ENCODE measurements around the gene KRT9.

KRT9 gene

GRCh38 chr17:41529491-41529915 lies 42.4 kb downstream of the KRT9 start:
- DNase-seq (ENCODE audit: insufficient read length) (no peak), FAIRE-seq (no peak)
- TF ChIP-seq POLR2A (IDR thresholded peaks at IDR 0.05; ENCODE audit: low read depth, low read length) (no peak), TAF1 (IDR thresholded peaks at IDR 0.05; ENCODE audit: borderline replicate concordance, low read depth, low read length) (no peak)

GRCh38 chr17:41528959-41529353 lies 42.9 kb downstream of the KRT9 start:
- FAIRE-seq (no peak), DNase-seq (ENCODE audit: insufficient read length) (no peak)
- no peak for TF ChIP-seq TAF1 (IDR thresholded peaks at IDR 0.05; ENCODE audit: borderline replicate concordance, low read depth, low read length)
- no peak for TF ChIP-seq POLR2AphosphoS5 (IDR thresholded peaks at IDR 0.05; ENCODE audit: low read depth, low read length)
- no peak for TF ChIP-seq POLR2A (IDR thresholded peaks at IDR 0.05; ENCODE audit: low read depth, low read length)

GRCh38 chr17:41527063-41528023 lies 44.5 kb downstream of the KRT9 start:
- DNase-seq (ENCODE audit: insufficient read length) (no peak), FAIRE-seq (no peak)
- TF ChIP-seq POLR2A (IDR thresholded peaks at IDR 0.05; ENCODE audit: low read depth, low read length) (no peak), TAF1 (IDR thresholded peaks at IDR 0.05; ENCODE audit: borderline replicate concordance, low read depth, low read length) (no peak), POLR2AphosphoS5 (IDR thresholded peaks at IDR 0.05; ENCODE audit: low read depth, low read length) (no peak)

GRCh38 chr17:41524261-41524660 lies 47.6 kb downstream of the KRT9 start:
- DNase-seq (ENCODE audit: insufficient read length) (no peak), FAIRE-seq (no peak)
- TF ChIP-seq TAF1 (IDR thresholded peaks at IDR 0.05; ENCODE audit: borderline replicate concordance, low read depth, low read length): no peak
- no peak for TF ChIP-seq POLR2A (IDR thresholded peaks at IDR 0.05; ENCODE audit: low read depth, low read length)
- TF ChIP-seq POLR2AphosphoS5 (IDR thresholded peaks at IDR 0.05; ENCODE audit: low read depth, low read length): no peak

GRCh38 chr17:41523787-41524186 lies 48.1 kb downstream of the KRT9 start:
- TF ChIP-seq POLR2A (IDR thresholded peaks at IDR 0.05; ENCODE audit: low read depth, low read length) (no peak), POLR2AphosphoS5 (IDR thresholded peaks at IDR 0.05; ENCODE audit: low read depth, low read length) (no peak), TAF1 (IDR thresholded peaks at IDR 0.05; ENCODE audit: borderline replicate concordance, low read depth, low read length) (no peak)
- DNase-seq (ENCODE audit: insufficient read length): no peak
- no peak for FAIRE-seq

- FAIRE-seq (no peak), DNase-seq (ENCODE audit: insufficient read length) (no peak)
- TF ChIP-seq POLR2AphosphoS5 (IDR thresholded peaks at IDR 0.05; ENCODE audit: low read depth, low read length) (no peak), TAF1 (IDR thresholded peaks at IDR 0.05; ENCODE audit: borderline replicate concordance, low read depth, low read length) (no peak), POLR2A (IDR thresholded peaks at IDR 0.05; ENCODE audit: low read depth, low read length) (no peak)
Observed at GRCh38 chr17:41523225-41523593, 48.6 kb downstream of the KRT9 start.

GRCh38 chr17:41522301-41523224 lies 49.3 kb downstream of the KRT9 start:
- FAIRE-seq (no peak), DNase-seq (ENCODE audit: insufficient read length) (no peak)
- TF ChIP-seq TAF1 (IDR thresholded peaks at IDR 0.05; ENCODE audit: borderline replicate concordance, low read depth, low read length): no peak
- no peak for TF ChIP-seq POLR2AphosphoS5 (IDR thresholded peaks at IDR 0.05; ENCODE audit: low read depth, low read length)
- no peak for TF ChIP-seq POLR2A (IDR thresholded peaks at IDR 0.05; ENCODE audit: low read depth, low read length)

GRCh38 chr17:41521574-41522261 lies 50.1 kb downstream of the KRT9 start:
- TF ChIP-seq POLR2A (IDR thresholded peaks at IDR 0.05; ENCODE audit: low read depth, low read length) (no peak), TAF1 (IDR thresholded peaks at IDR 0.05; ENCODE audit: borderline replicate concordance, low read depth, low read length) (no peak), POLR2AphosphoS5 (IDR thresholded peaks at IDR 0.05; ENCODE audit: low read depth, low read length) (no peak)
- FAIRE-seq (no peak), DNase-seq (ENCODE audit: insufficient read length) (no peak)

- no peak for DNase-seq (ENCODE audit: insufficient read length)
- no peak for TF ChIP-seq POLR2A (IDR thresholded peaks at IDR 0.05; ENCODE audit: low read depth, low read length)
- no peak for TF ChIP-seq TAF1 (IDR thresholded peaks at IDR 0.05; ENCODE audit: borderline replicate concordance, low read depth, low read length)
- TF ChIP-seq POLR2AphosphoS5 (IDR thresholded peaks at IDR 0.05; ENCODE audit: low read depth, low read length): no peak
- FAIRE-seq: no peak
Observed at GRCh38 chr17:41520821-41521521, 50.9 kb downstream of the KRT9 start.

GRCh38 chr17:41519501-41520224 lies 52.2 kb downstream of the KRT9 start:
- no peak for FAIRE-seq
- no peak for DNase-seq (ENCODE audit: insufficient read length)
- TF ChIP-seq TAF1 (IDR thresholded peaks at IDR 0.05; ENCODE audit: borderline replicate concordance, low read depth, low read length) (no peak), POLR2AphosphoS5 (IDR thresholded peaks at IDR 0.05; ENCODE audit: low read depth, low read length) (no peak), POLR2A (IDR thresholded peaks at IDR 0.05; ENCODE audit: low read depth, low read length) (no peak)

All from GM12892 (cell line).